PFSK-1 (cell line): ENCODE results near the gene LCOR.

ENCODE experiments used
- FOXP2 ChIP-seq: optimal IDR thresholded peaks from 2 replicates; pipeline ENCODE3; 2011; ENCODE audit warnings: borderline replicate concordance, control low read depth, inconsistent platforms; ENCODE audit not compliant: insufficient read depth; ENCODE audit errors: extremely low read length, extremely low read depth
- POLR2AphosphoS5 ChIP-seq: IDR thresholded peaks from 2 replicates; pipeline ENCODE4 v1.6.1; 2012; ENCODE audit warnings: low read depth, mild to moderate bottlenecking, control low read depth, low read length, moderate library complexity
- REST ChIP-seq, 2 experiments: IDR thresholded peaks; 2 replicates each; pipeline versions ENCODE4 v1.6.1 to v1.8.0; 2011 to 2012; ENCODE audit warnings: low read depth in 2 of 2, low read length in 2 of 2, control low read depth in 1 of 2, inconsistent platforms in 1 of 2, mild to moderate bottlenecking in 1 of 2, moderate library complexity in 1 of 2; ENCODE audit not compliant: insufficient read depth in 1 of 2
- SIN3A ChIP-seq: IDR thresholded peaks from 2 replicates; pipeline ENCODE4 v1.6.1; 2012; ENCODE audit warnings: mild to moderate bottlenecking, low read length, moderate library complexity, borderline replicate concordance; ENCODE audit not compliant: insufficient read depth
- TAF1 ChIP-seq: IDR thresholded peaks from 2 replicates; pipeline ENCODE4 v1.6.1; 2012; ENCODE audit warnings: low read length, control low read depth, borderline replicate concordance; ENCODE audit not compliant: insufficient read depth

The LCOR gene

GRCh38 chr10:96968682-96969423 lies 136.8 kb downstream of the LCOR start:
- TF ChIP-seq POLR2AphosphoS5 (no peak), TAF1 (no peak)

- no peak for TF ChIP-seq FOXP2
- no peak for TF ChIP-seq POLR2AphosphoS5
- no peak for TF ChIP-seq TAF1
- TF ChIP-seq REST (IDR thresholded peaks at IDR 0.05; ENCODE audit: insufficient read depth in 1 of 2, low read depth in 2 of 2, low read length in 2 of 2), result no peak
- no peak for TF ChIP-seq SIN3A
Measured at GRCh38 chr10:96971324-96971723, 139.2 kb downstream of the LCOR start.

- no peak for TF ChIP-seq SIN3A
- no peak for TF ChIP-seq TAF1
- TF ChIP-seq FOXP2, result no peak
- no peak for TF ChIP-seq POLR2AphosphoS5
- no peak for TF ChIP-seq REST (IDR thresholded peaks at IDR 0.05; ENCODE audit: insufficient read depth in 1 of 2, low read depth in 2 of 2, low read length in 2 of 2)
Measured at GRCh38 chr10:96972264-96972663, 140.2 kb downstream of the LCOR start.

GRCh38 chr10:96973809-96974747 lies 142.0 kb downstream of the LCOR start:
- TF ChIP-seq TAF1 (no peak), POLR2AphosphoS5 (no peak), SIN3A (no peak)

GRCh38 chr10:96975136-96975535 lies 143.0 kb downstream of the LCOR start:
- TF ChIP-seq POLR2AphosphoS5, result no peak
- TF ChIP-seq SIN3A, result no peak
- no peak for TF ChIP-seq TAF1
- no peak for TF ChIP-seq FOXP2
- TF ChIP-seq REST (IDR thresholded peaks at IDR 0.05; ENCODE audit: insufficient read depth in 1 of 2, low read depth in 2 of 2, low read length in 2 of 2), result no peak

- TF ChIP-seq SIN3A (no peak), FOXP2 (no peak), TAF1 (no peak)
Measured at GRCh38 chr10:96978621-96979154, 146.6 kb downstream of the LCOR start.
